AG10803 (cell line): Measurements from ENCODE around the gene DISC1.

Experiments used
- DNase-seq: peaks from one replicate; pipeline ENCODE4 v3.0.0; 2010; ENCODE audit warnings: low read depth
- H3K4me3 ChIP-seq: 2 replicates; pipeline ENCODE4 v1.5.1; 2011; ENCODE audit warnings: mild to moderate bottlenecking, low read length, control low read depth
- CTCF ChIP-seq: conservative IDR thresholded peaks from 2 replicates; pipeline ENCODE4 v1.5.1; 2011; ENCODE audit warnings: mild to moderate bottlenecking, low read length, control low read depth, inconsistent platforms

Gene DISC1

GRCh38 chr1:231786126-231786525 lies 159.5 kb downstream of the DISC1 start:
- H3K4me3 ChIP-seq: no peak overlapping the region
- DNase-seq: no peak
- TF ChIP-seq CTCF: no peak

GRCh38 chr1:231792634-231793033 lies 166.0 kb downstream of the DISC1 start:
- no peak for DNase-seq
- no peak overlapping the region for H3K4me3 ChIP-seq
- TF ChIP-seq CTCF: no peak

GRCh38 chr1:231793893-231794292 lies 167.3 kb downstream of the DISC1 start:
- DNase-seq: no peak
- no peak for TF ChIP-seq CTCF
- no peak overlapping the region for H3K4me3 ChIP-seq

- no peak for TF ChIP-seq CTCF
Measured at GRCh38 chr1:231796141-231796540, 169.6 kb downstream of the DISC1 start.

GRCh38 chr1:231799363-231799986 lies 172.9 kb downstream of the DISC1 start:
- DNase-seq: no peak
- no peak for TF ChIP-seq CTCF
- H3K4me3 ChIP-seq: no peak overlapping the region

More at GRCh38 chr1:231796141-231796540, 169.6 kb downstream of the DISC1 start:
- H3K4me3 ChIP-seq: no peak overlapping the region
- DNase-seq: no peak

- no peak for TF ChIP-seq CTCF
- no peak overlapping the region for H3K4me3 ChIP-seq
- DNase-seq: peak; percentile 57
Measured at GRCh38 chr1:231800108-231800507, 173.5 kb downstream of the DISC1 start.

DNA sequence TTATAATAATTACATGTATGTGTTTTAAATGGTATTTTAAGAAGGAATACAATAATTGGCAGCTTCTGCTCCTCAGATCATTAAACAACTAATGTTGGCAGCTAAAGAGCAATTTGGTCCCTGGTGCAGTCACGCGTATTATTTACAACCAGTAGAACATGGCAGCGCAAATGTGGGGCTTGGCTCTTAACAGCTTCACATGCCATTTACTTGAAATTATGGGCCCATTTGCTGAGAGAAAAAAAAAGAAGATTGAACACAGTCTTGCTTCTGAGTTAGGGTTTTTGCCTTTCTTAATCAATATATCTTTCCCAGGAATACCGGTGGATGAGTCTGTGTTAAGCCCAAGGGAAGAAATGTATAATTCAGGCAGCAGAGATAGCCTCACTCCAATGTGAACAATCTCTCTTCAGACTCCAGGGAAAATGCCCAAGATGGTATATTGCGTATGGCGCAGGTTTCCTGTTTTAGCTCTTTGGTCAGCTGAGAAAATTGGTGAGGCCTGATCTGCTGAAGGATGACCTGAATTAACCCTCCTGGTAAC lies 174.5 kb downstream of the DISC1 start:
- DNase-seq: no peak
- TF ChIP-seq CTCF: no peak
- no peak overlapping the region for H3K4me3 ChIP-seq
